Stimulated activated memory B cell treated with anti-CD40 and anti-IgM and Interleukin-4, amounts not matched to agents 10 μg/mL and 1 μg/mL and 100 μg/mL, for 72 hours (primary cell): ENCODE measurements around the gene CHKB.

Experiments
- ATAC-seq: fragments of 150-1000 bp; cut with Tn5 transposase; 2 replicates; pipeline ENCODE4 v1.10.0; 2021
- H3K27ac Mint-ChIP-seq: one replicate; pipeline ENCODE4 v1.8.0; 2022; ENCODE audit warnings: mild to moderate bottlenecking, mixed read lengths
- H3K27me3 Mint-ChIP-seq: one replicate; pipeline ENCODE4 v1.8.0; 2022; ENCODE audit warnings: mixed read lengths
- H3K36me3 Mint-ChIP-seq: one replicate; pipeline ENCODE4 v1.8.0; 2022; ENCODE audit warnings: mixed read lengths
- H3K4me1 Mint-ChIP-seq: one replicate; pipeline ENCODE4 v1.8.0; 2022; ENCODE audit warnings: mixed read lengths
- H3K4me3 Mint-ChIP-seq: one replicate; pipeline ENCODE4 v1.8.0; 2022; ENCODE audit warnings: mild to moderate bottlenecking, moderate library complexity, mixed read lengths
- H3K9me3 Mint-ChIP-seq: one replicate; pipeline ENCODE4 v1.8.0; 2022; ENCODE audit warnings: mixed read lengths

Gene CHKB

DNA sequence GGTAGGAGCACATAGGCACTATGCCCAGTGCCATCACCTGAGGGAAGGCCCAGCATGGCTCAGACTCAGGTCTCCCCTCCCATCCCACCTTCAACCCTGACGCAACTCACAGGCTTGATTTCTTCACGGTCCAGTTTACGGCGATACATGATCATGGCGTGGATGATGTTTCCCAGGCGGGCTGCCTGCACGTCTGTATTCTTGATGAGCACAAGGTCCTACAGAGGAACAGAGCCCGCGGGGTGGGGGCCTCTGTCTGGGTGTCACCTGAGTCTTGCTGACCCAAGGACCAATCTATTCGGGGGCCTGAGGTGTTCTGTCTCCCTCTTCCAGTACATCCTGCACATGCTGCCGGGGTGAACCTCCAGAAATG lies 8.3 kb downstream of the CHKB start:
- no peak overlapping the region for H3K27ac Mint-ChIP-seq
- peaks cover 22% of the 10 kb centered on the region for H3K4me1 Mint-ChIP-seq
- H3K9me3 Mint-ChIP-seq, result no peaks in the 10 kb centered on the region
- ATAC-seq, result no peak
- no peak overlapping the region for H3K4me3 Mint-ChIP-seq
- no peaks in the 10 kb centered on the region for H3K27me3 Mint-ChIP-seq
- H3K36me3 Mint-ChIP-seq, result peaks cover 71% of the 10 kb centered on the region

DNA sequence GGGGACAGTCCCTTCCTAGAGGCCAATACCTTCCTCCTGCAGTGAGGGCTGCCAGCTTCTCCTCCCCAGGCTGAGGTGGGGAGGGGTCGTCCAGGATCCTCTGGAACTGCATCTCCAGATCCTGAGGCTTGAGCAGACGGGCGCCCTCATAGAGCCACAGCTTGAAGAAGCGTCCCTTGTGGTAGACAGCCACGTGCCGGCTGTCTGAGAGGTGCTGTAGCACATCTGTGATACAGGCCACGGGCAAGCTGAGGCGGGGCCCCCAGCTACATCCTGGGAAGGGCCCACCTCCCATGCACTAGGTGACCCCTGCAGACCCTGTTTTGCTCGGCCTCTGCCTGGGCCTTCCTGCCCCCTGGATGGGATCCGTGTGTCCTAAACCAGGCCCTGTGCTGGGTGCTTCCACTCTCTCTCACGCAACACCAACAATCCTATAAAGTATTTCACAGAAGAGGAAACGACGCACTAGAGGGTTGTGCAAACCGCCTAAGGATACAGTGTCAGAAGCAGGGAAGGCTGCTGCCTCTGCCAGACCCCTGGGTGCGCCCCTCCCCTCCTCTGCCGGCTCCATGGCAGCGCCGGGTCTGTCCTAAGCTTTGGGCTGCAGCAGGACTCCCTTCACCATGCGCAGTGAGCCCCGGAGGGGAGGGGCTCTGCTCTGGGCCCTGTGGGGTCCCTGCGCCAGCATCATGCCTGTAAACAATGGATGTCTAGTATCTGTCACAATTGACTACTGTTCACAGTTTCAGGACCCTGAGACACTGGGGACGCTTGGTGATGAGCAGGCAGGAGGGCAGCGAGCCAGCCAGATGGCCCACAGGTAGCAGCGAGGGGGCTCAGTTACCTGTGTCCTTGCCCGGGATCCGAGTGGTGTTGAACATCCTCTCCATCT lies 8.9 kb downstream of the CHKB start:
- H3K36me3 Mint-ChIP-seq, result peaks cover 71% of the 10 kb centered on the region
- peaks cover 22% of the 10 kb centered on the region for H3K4me1 Mint-ChIP-seq
- no peak overlapping the region for H3K27ac Mint-ChIP-seq
- no peaks in the 10 kb centered on the region for H3K9me3 Mint-ChIP-seq
- H3K27me3 Mint-ChIP-seq, result no peaks in the 10 kb centered on the region
- ATAC-seq, result no peak
- H3K4me3 Mint-ChIP-seq, result no peak overlapping the region

DNA sequence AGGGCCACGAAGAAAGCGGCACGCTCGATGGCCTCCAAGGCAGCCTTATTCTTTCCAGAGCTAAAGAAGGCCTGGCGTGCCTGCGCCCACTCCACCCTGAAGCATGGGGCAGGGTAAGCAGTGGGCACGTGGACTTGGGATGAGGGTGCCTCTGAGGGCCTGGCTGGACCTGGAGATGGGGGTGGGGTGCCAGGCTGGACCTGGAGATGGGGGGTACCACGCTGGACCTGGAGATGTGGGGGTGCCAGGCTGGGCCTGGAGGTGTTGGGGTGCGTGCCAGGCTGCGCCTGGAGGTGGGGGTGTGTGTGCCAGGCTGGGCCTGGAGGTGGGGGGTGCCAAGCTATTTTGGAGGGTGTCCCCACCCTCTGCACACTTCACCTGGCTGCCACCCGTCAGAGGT lies 9.7 kb downstream of the CHKB start:
- no peak overlapping the region for H3K4me3 Mint-ChIP-seq
- H3K36me3 Mint-ChIP-seq, result peaks cover 74% of the 10 kb centered on the region
- ATAC-seq, result no peak
- no peaks in the 10 kb centered on the region for H3K27me3 Mint-ChIP-seq
- no peak overlapping the region for H3K27ac Mint-ChIP-seq
- peaks cover 22% of the 10 kb centered on the region for H3K4me1 Mint-ChIP-seq
- no peaks in the 10 kb centered on the region for H3K9me3 Mint-ChIP-seq

DNA sequence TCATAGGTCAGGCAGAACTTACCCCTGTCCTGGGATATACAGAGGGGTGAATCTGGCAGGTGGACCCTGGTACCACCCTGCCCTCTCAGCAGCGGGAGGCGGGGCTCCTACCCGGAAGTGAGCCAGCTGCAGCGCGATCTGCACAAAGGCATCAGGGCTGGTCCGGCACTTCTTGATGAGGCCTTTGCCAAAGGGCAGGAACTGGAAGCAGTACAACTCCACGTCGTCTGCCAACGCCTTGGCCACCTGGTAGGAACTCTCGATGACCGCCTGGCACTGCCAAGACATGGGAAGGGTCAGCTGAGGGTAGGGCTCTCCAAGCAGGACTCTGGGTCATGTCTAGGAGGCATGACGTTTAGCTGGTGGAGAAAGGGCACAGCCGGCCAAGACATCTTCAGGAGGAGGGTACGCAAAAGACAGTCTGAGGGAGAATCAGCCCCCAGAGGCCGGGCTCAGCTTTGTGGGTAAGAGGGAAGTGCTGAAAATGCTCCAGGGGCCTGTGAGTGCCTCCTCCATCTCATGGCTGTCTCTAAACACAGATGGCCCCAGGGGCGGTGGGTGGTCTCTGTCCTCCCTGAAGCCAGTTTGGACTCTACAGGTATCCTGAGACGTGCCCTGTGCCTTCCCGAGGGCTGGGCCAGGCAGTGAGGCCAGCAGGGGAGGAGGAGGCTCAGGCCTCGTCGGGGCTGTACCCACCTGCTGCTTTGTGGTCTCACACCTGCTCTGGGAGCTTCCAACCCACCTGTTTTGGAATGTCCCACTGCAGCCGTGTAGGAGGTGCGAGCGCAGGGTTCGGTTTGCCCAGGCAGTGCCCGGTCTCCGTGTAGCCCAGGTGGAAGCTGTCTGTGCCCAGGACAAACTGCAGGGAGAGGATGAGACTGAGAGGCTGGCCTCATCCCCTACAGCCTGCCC lies 11.1 kb downstream of the CHKB start:
- Mint-ChIP-seq H3K36me3 (peaks cover 66% of the 10 kb centered on the region), H3K27ac (no peak overlapping the region), H3K4me1 (peaks cover 22% of the 10 kb centered on the region), H3K9me3 (no peaks in the 10 kb centered on the region), H3K27me3 (no peaks in the 10 kb centered on the region), H3K4me3 (no peak overlapping the region)
- ATAC-seq, result no peak

DNA sequence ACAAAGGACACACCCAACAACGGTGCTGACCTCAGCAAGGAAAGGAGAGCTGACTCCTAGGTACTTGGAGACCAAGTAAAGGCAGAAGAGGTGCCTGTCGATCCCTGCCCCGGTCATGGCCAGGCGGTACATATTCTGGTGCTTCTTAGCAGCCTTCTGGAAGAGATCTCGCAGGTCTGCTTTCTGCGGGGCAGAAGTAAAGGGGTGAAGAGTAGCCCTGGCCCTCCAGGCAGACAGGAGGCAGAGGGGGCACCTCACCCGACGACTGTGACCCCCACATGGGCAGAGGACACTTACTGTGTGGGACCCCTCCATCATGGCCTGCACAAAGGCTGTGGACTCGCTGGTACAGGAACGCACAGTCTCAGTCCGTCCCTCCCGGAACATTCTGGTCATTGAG lies 11.8 kb downstream of the CHKB start:
- peaks cover 22% of the 10 kb centered on the region for H3K4me1 Mint-ChIP-seq
- H3K27ac Mint-ChIP-seq, result no peak overlapping the region
- H3K9me3 Mint-ChIP-seq, result no peaks in the 10 kb centered on the region

DNA sequence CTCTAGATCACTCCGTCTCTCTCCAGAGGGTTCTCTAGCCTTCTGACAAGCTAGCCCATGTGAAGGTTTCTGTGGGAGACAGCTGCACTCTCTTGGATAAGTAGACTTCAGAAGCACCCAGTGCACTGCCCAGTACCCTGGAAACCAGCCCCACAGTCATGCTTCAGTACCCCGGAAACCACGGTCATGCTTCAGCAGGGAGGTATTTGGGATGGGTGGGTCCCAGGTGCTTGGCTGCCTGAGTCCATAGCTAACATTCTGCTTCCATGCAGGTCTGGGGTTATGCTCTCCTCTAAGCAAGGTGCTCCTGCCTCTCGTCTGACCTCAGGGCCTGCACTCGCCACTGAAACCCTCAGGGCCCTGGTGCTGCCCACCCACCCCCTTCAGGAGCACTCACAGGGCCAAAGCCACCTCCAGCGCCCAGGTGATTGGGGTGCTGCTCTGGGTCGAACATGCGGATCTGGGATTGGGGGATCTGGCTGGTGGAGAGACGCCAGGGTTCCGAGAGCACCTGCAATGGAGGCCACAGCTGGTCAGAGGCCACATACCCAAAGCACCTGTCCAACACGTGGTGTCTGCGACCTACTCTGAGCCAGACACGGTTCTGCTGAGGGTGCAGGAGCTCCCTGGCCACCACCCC lies 12.6 kb downstream of the CHKB start:
- peaks cover 51% of the 10 kb centered on the region for H3K36me3 Mint-ChIP-seq
- H3K27me3 Mint-ChIP-seq, result no peaks in the 10 kb centered on the region
- H3K4me1 Mint-ChIP-seq, result peaks cover 22% of the 10 kb centered on the region
- H3K9me3 Mint-ChIP-seq, result no peaks in the 10 kb centered on the region
- H3K27ac Mint-ChIP-seq, result no peak overlapping the region
- ATAC-seq, result no peak
- H3K4me3 Mint-ChIP-seq, result no peak overlapping the region

More for the DNA sequence above, 11.8 kb downstream of the CHKB start:
- Mint-ChIP-seq H3K36me3 (peaks cover 60% of the 10 kb centered on the region), H3K27me3 (no peaks in the 10 kb centered on the region), H3K4me3 (no peak overlapping the region)
- ATAC-seq, result no peak

DNA sequence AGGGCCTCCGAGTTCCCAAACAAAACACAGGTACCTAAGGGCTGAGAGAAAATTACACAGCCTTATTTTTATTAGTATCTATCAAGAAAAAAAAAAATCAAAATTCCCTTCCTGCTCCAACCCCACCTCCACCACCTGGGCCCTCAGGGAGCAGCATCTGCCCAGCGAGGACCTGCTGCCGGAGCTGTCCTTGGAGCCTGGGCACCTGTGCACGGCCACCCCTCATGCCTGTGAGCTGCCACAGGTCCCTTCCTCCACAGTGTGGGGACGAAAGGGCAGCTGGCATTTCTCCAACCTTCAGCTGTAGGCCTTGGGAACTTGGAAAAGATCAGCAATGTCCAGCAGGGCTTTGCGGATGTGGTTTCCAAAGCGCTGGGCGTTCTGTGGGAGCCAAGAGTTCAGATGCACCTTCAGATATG lies 13.6 kb downstream of the CHKB start:
- Mint-ChIP-seq H3K4me1 (peaks cover 22% of the 10 kb centered on the region), H3K27me3 (no peaks in the 10 kb centered on the region), H3K27ac (no peak overlapping the region), H3K9me3 (no peaks in the 10 kb centered on the region), H3K4me3 (no peak overlapping the region), H3K36me3 (peaks cover 50% of the 10 kb centered on the region)
- ATAC-seq, result no peak

DNA sequence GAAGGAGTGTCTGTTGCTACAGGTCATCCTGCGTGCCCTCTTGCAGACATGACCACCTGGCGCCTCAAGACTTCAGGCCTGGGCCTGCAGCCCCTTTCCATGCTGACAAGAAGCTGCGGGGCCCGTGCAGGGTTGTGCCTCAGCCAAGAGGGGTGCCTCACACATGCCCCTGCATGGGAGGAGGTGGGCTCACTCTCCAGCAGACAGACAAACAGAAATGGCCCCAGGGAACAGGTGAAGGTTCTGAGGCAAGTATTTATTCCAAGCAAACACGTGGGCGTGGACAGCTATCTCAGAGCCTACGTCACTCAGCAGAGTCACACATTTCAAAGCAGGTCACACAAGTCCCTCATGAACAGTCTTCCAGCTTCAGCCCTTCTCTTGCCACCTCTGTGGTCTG lies 14.0 kb downstream of the CHKB start:
- Mint-ChIP-seq H3K27me3 (no peaks in the 10 kb centered on the region), H3K36me3 (peaks cover 50% of the 10 kb centered on the region), H3K9me3 (no peaks in the 10 kb centered on the region), H3K27ac (no peak overlapping the region), H3K4me1 (peaks cover 23% of the 10 kb centered on the region), H3K4me3 (no peak overlapping the region)
- no peak for ATAC-seq

DNA sequence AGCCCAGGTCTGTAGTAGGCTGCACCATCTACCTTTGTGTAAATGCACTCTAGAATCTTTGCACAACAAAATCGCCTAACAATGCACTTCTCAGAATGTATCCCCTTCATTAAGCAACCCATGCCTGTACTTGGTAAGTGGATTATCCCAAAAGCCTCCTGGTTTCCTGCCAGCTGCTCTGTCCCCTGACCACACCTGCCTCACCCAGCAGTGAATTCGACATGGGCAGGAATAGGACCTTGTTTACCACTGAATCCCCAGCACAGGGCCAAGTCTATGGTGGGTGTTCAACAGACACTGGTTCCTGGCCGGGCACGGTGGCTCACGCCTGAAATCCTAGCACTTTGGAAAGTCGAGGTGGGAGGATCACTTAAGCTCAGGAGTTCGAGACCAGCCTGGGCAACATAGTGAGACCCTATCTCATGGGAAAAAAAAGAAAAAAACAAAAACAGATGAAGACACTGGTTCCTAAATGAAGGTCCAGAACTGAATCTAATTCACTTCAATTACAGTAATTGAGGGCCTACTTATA lies 14.9 kb downstream of the CHKB start:
- Mint-ChIP-seq H3K27ac (no peak overlapping the region), H3K36me3 (peaks cover 46% of the 10 kb centered on the region), H3K27me3 (no peaks in the 10 kb centered on the region), H3K4me1 (peaks cover 30% of the 10 kb centered on the region), H3K4me3 (no peak overlapping the region), H3K9me3 (no peaks in the 10 kb centered on the region)
- no peak for ATAC-seq

DNA sequence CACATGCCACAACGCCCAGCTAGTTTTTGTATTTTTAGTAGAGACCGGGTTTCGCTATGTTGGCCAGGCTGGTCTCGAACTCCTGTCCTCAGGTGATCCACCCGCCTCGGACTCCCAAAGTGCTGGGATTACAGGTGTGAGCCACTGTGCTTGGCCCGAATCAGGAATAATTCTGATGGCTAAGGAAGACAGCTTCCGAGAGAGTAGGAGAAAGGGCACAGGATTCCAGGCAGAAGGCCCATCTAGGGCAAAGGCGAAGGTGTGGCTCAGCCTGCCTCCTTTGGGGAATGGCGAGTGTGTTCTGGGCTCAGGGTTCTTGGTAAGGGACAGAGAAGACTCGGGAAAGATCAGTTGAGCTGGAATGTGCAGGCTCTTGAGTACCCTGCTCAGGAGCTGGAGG lies 18.4 kb downstream of the CHKB start:
- peaks cover 17% of the 10 kb centered on the region for H3K4me1 Mint-ChIP-seq
- no peaks in the 10 kb centered on the region for H3K27me3 Mint-ChIP-seq
- no peak overlapping the region for H3K27ac Mint-ChIP-seq
- no peaks in the 10 kb centered on the region for H3K9me3 Mint-ChIP-seq
- no peak overlapping the region for H3K4me3 Mint-ChIP-seq
- H3K36me3 Mint-ChIP-seq, result peaks cover 14% of the 10 kb centered on the region
- ATAC-seq, result no peak

DNA sequence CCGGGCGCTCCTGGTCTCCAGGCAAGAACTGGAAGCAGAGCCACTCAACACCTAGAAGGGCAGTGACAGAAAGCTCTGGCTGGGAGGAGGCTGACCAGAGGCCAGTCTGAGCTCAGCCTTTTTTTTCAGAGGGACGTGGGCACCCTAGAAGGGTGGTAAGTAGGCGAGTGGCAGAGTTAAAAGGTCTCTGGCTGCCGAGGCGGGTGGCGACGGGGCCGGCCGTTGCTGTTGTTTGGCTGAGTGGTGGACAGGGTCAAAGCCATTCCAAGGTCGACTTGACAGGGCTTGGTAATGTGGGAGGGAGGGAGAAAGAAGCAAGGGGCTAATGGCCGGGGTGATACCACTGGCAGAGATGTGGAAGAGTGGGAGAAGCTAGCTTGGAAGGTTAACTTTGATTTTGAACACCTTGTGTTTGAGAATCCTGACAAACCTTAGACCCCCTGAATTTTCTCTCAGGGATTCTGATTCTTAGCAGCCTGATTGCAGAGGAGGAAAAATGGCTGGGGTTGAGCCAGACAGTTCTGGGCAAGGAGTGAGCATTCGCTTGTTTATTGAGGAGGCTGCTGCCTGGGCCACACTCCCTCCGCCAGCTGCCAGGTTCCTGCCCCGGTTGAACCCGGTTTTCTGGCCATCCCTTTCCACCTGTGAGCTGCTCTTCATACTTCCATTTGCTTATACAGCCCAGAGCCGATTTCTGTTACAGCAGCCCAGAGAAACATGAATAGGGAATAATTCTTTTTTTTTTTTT lies 19.1 kb downstream of the CHKB start:
- Mint-ChIP-seq H3K4me3 (peak overlapping the region; percentile 83), H3K27me3 (no peaks in the 10 kb centered on the region), H3K27ac (peak overlapping the region; percentile 71), H3K9me3 (no peaks in the 10 kb centered on the region), H3K36me3 (peaks cover 7% of the 10 kb centered on the region), H3K4me1 (peaks cover 17% of the 10 kb centered on the region)
- ATAC-seq, result no peak

DNA sequence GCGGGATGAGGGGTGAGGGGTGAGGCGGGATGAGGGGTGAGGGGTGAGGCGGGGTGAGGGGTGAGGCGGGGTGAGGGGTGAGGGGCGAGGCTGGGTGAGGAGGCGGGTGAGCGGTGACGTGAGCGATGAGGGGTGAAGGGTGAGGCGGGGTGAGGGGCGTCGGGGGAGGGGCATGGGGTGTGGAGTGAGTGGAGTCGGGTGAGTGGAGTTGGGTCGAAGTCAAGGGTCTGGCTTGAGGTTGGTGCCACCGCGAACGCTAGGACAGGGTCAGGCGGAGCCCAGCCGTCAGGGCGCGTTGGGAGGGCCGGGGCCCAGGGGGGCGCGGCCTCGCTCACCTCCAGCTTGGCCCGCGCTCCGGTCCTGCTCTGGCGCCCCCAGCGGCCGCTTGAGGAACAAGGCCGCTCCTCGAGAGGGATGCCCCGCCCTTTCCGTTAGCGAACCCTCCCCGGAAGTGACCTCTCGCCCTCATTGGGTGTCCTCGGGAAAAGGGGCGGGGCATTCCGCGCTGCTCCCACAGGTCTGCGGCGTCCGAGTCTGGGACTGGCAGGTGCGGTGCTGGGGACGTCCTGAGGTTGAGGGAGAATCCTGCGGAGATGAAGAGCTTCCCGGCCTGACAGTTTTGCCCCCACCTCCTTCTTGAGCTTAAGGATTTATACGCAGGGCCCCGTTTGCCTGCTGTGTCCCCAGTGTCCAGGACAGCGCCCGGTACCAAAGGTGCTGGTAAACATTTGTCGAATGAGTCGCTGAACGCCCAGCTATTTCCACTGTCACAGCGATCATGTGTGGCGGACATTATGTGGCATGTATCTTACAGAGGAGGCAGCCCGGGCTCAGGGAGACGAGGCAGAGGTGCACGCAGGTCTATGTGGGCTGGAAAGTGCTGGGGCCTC lies 19.9 kb downstream of the CHKB start, which contains the start of gene SYCE3:
Gene SYCE3 (minus strand): TSS at position 397 of the 890 bp plus-strand sequence. CDS start 6,514 bp downstream, outside the sequence.
- Mint-ChIP-seq H3K9me3 (no peaks in the 10 kb centered on the region), H3K4me1 (peaks cover 17% of the 10 kb centered on the region), H3K36me3 (peaks cover 3% of the 10 kb centered on the region), H3K27me3 (no peaks in the 10 kb centered on the region), H3K4me3 (peak within 1 kb of the TSS; percentile 83), H3K27ac (peak within 1 kb of the TSS; percentile 78)
- peak; percentile 94 for ATAC-seq

DNA sequence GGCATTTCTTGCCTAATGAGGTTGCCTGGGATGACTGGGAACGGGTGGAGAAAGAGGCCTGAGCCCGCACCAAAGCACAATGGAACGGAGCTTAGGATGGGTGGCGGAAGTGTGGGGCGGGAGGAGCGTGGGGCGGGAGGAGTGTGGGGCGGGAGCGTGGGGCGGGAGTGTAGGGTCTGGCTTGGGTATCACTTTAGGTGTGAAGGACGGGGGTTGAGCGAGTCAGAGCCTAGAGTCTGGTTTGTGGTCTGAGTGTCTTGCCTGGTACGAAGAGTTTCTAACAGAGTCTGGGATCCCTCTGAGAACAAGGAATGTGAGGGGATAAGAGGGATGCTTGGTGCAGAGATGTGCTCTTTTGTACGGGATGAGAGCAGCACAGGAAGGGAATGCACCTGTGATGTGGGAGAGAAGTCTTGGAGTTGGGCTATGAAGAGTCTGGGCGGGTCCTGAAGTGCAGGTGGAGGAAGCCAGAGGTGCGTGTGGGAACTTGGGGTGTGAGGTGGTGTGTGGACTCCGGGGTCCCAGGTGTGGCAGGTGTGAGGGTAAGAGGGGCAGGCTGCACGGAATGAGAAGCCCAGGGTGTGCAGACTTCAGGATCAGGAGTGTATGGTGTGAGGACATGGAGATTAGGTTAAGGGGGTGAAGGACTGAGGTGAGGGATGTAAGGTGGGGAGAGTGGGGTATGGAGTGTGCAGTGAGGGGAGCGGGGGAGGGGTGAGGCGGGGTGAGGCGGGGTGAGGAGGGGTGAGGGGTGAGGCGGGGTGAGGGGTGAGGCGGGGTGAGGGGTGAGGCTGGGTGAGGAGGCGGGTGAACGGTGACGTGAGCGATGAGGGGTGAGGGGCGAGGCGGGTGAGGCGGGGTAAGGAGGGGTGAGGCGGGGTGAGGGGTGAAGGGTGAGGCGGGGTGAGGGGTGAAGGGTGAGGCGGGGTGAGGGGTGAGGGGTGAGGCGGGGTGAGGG lies 21.0 kb downstream of the CHKB start:
- peaks cover 17% of the 10 kb centered on the region for H3K4me1 Mint-ChIP-seq
- H3K9me3 Mint-ChIP-seq, result no peaks in the 10 kb centered on the region
- peak overlapping the region; percentile 78 for H3K27ac Mint-ChIP-seq
- H3K27me3 Mint-ChIP-seq, result no peaks in the 10 kb centered on the region
- peak overlapping the region; percentile 76 for H3K4me3 Mint-ChIP-seq
- ATAC-seq, result peak; percentile 52
- H3K36me3 Mint-ChIP-seq, result no peaks in the 10 kb centered on the region
